Measurements from ENCODE around the gene UVRAG. TPM values are rescaled to one million over a fixed set of nuclear protein-coding genes. Genes with fewer than 3 reads are reported as not detected.

Gene UVRAG
- total RNA-seq, 4 donors from 2014 or later: 16.6 to 22.1 (median 19.3) TPM

- H3K4me1 ChIP-seq: peaks cover 24 to 37% of the 10 kb centered on the region in 2 donors
- in situ Hi-C loops (cut with MboI; ENCODE audit: low sequenced_read_pairs in 4 of 4): no loop called here
Measured at GRCh38 chr11:75921808-75922207, 106.8 kb downstream of the UVRAG start.

GRCh38 chr11:75924966-75925784 is 110.2 kb downstream of the UVRAG start:
- no peak overlapping the region for H3K4me3 ChIP-seq
- H3K27ac ChIP-seq: no peak overlapping the region
- no peaks in the 10 kb centered on the region for H3K36me3 ChIP-seq
- no peaks in the 10 kb centered on the region for H3K27me3 ChIP-seq
- H3K4me1 ChIP-seq: peaks cover 12 to 22% of the 10 kb centered on the region in 2 donors
- DNase-seq (no peak), ATAC-seq (no peak)
- in situ Hi-C loops (cut with MboI; ENCODE audit: low sequenced_read_pairs in 4 of 4): no loop called here
- H3K9me3 ChIP-seq: no peaks in the 10 kb centered on the region
- intact Hi-C loops (cut with DNase I; ENCODE audit: low total_unique reads): no loop called here
- TF ChIP-seq, protein P1, sequence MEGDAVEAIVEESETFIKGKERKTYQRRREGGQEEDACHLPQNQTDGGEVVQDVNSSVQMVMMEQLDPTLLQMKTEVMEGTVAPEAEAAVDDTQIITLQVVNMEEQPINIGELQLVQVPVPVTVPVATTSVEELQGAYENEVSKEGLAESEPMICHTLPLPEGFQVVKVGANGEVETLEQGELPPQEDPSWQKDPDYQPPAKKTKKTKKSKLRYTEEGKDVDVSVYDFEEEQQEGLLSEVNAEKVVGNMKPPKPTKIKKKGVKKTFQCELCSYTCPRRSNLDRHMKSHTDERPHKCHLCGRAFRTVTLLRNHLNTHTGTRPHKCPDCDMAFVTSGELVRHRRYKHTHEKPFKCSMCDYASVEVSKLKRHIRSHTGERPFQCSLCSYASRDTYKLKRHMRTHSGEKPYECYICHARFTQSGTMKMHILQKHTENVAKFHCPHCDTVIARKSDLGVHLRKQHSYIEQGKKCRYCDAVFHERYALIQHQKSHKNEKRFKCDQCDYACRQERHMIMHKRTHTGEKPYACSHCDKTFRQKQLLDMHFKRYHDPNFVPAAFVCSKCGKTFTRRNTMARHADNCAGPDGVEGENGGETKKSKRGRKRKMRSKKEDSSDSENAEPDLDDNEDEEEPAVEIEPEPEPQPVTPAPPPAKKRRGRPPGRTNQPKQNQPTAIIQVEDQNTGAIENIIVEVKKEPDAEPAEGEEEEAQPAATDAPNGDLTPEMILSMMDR (IDR thresholded peaks at IDR 0.05 in 4 of 5, conservative IDR thresholded peaks at IDR 0.05 in 1 of 5): no peak
- TF ChIP-seq POLR2A (IDR thresholded peaks at IDR 0.05): no peak

More at GRCh38 chr11:75921808-75922207, 106.8 kb downstream of the UVRAG start:
- ATAC-seq (no peak), DNase-seq (no peak)
- intact Hi-C loops (cut with DNase I; ENCODE audit: low total_unique reads): no loop called here
- no peaks in the 10 kb centered on the region for H3K36me3 ChIP-seq
- H3K27me3 ChIP-seq: no peaks in the 10 kb centered on the region
- TF ChIP-seq POLR2A (IDR thresholded peaks at IDR 0.05): no peak
- TF ChIP-seq, protein P1 (IDR thresholded peaks at IDR 0.05 in 4 of 5, conservative IDR thresholded peaks at IDR 0.05 in 1 of 5): no peak
- H3K9me3 ChIP-seq: no peaks in the 10 kb centered on the region
- no peak overlapping the region for H3K27ac ChIP-seq
- no peak overlapping the region for H3K4me3 ChIP-seq

DNA sequence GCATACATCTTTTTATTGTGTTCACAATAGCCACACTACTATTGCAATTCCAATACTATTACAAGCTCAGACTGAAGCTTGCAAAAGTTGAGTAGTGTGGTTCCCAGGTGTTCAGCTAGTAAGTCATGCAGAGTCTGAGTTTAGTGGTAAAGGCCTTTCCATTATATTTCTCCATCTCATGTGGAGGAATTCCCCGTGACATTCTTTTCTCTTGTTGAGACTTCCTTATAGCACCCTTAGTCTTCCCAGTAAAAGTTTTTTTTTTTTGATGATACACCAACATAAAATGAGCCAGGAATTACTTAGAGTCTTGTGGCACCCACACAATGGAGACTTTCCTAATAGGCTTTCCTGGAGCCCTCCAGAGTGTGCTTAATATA is 110.8 kb downstream of the UVRAG start:
- ATAC-seq (no peak), DNase-seq (no peak)
- in situ Hi-C loops (cut with MboI; ENCODE audit: low sequenced_read_pairs in 4 of 4) (no loop called here), intact Hi-C loops (cut with DNase I; ENCODE audit: low total_unique reads) (no loop called here)
- H3K27me3 ChIP-seq: no peaks in the 10 kb centered on the region
- TF ChIP-seq POLR2A (IDR thresholded peaks at IDR 0.05): no peak
- TF ChIP-seq, protein P1 (IDR thresholded peaks at IDR 0.05 in 4 of 5, conservative IDR thresholded peaks at IDR 0.05 in 1 of 5): no peak
- H3K27ac ChIP-seq: no peak overlapping the region
- no peak overlapping the region for H3K4me3 ChIP-seq
- no peaks in the 10 kb centered on the region for H3K9me3 ChIP-seq
- peaks cover 12 to 17% of the 10 kb centered on the region in 2 donors for H3K4me1 ChIP-seq
- H3K36me3 ChIP-seq: no peaks in the 10 kb centered on the region

DNA sequence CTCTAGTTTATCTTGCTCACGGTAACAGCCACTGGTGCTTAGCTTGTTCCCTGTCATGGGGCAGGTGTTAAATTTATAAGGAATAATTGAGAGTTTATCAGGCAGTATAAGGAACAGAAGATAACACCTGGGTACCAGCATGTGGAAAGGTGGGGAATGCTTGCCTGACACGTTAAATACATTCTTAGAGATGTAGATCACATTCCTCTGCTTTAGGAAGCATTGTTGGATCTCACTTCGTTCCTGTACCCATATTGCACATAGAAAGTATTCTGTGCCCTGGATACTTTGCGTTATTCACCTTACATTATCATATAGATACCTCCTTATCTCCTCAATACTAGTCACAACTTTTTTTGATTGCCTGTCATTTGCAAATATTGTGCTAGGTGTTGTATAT is 114.7 kb downstream of the UVRAG start:
- Histone ChIP-seq H3K9me3 (no peaks in the 10 kb centered on the region), H3K27ac (no peak overlapping the region), H3K27me3 (no peaks in the 10 kb centered on the region), H3K4me3 (no peak overlapping the region), H3K4me1 (peaks cover 8% of the 10 kb centered on the region in 2 donors), H3K36me3 (no peaks in the 10 kb centered on the region)
- ATAC-seq (no peak), DNase-seq (no peak)
- TF ChIP-seq, protein P1 (IDR thresholded peaks at IDR 0.05 in 4 of 5, conservative IDR thresholded peaks at IDR 0.05 in 1 of 5): no peak
- TF ChIP-seq POLR2A (IDR thresholded peaks at IDR 0.05): no peak
- in situ Hi-C loops (cut with MboI; ENCODE audit: low sequenced_read_pairs in 4 of 4) (no loop called here), intact Hi-C loops (cut with DNase I; ENCODE audit: low total_unique reads) (no loop called here)

All from gastrocnemius medialis (tissue), 4 donors.